Neural cell (in vitro differentiated cells): Measurements from ENCODE around the gene KHDC1L. TPM values are rescaled to one million over a fixed set of nuclear protein-coding genes. Genes with fewer than 3 reads are reported as not detected.
"Not testable (repeated sequence)": the region's sequence is repeated elsewhere in the genome, so short reads cannot be mapped to it uniquely, and the experiment has no call there.

Experiments
- H2AFZ ChIP-seq: fragments of 200-600, 300-800 bp; sonication (generic), shearing (Covaris generic); 2 replicates; pipeline ENCODE4 v1.6.0; 2014; ENCODE audit warnings: low read depth, mild to moderate bottlenecking, antibody characterized with exemption, low read length, moderate library complexity
- H3F3A ChIP-seq: fragments of 200-600 bp; shearing (Covaris generic); 2 replicates; pipeline ENCODE4 v1.6.1; 2016; ENCODE audit warnings: mild to moderate bottlenecking, moderate library complexity, mixed read lengths, antibody characterized with exemption, low read length; ENCODE audit not compliant: insufficient read depth, poor library complexity, severe bottlenecking
- H3K27ac ChIP-seq: fragments of 200-600, 300-800 bp; sonication (generic), shearing (Covaris generic); 2 replicates; pipeline ENCODE4 v1.5.1; 2014; ENCODE audit warnings: mild to moderate bottlenecking, low read length, moderate library complexity
- H3K27me3 ChIP-seq: fragments of 300-800, 200-600 bp; sonication (generic), shearing (Covaris generic); 2 replicates; pipeline ENCODE4 v1.6.0; 2014; ENCODE audit warnings: mild to moderate bottlenecking, low read depth, low read length, moderate library complexity; ENCODE audit not compliant: insufficient read depth
- H3K36me3 ChIP-seq: fragments of 300-800, 200-600 bp; sonication (generic), shearing (Covaris generic); 2 replicates; pipeline ENCODE4 v1.5.1; 2014; ENCODE audit warnings: mild to moderate bottlenecking, antibody characterized with exemption, low read length, moderate library complexity; ENCODE audit not compliant: insufficient read depth
- H3K4me2 ChIP-seq: fragments of 300-800, 200-600 bp; sonication (generic), shearing (Covaris generic); 2 replicates; pipeline ENCODE4 v1.6.0; 2014; ENCODE audit warnings: mild to moderate bottlenecking, low read length
- H3K4me3 ChIP-seq: fragments of 300-800, 200-600 bp; sonication (generic), shearing (Covaris generic); 2 replicates; pipeline ENCODE4 v1.5.1; 2014; ENCODE audit warnings: mild to moderate bottlenecking, low read length, moderate library complexity
- H3K79me2 ChIP-seq: fragments of 200-600 bp; shearing (Covaris generic); replicated peaks from 2 replicates; pipeline ENCODE4 v1.6.0; 2014; ENCODE audit warnings: mild to moderate bottlenecking, low read length, moderate library complexity; ENCODE audit not compliant: insufficient read depth
- H3K9ac ChIP-seq: fragments of 300-800, 200-600 bp; sonication (generic), shearing (Covaris generic); 2 replicates; pipeline ENCODE4 v1.6.1; 2016; ENCODE audit warnings: mild to moderate bottlenecking, low read length, mixed read lengths
- H3K9me2 ChIP-seq: fragments of 200-600 bp; shearing (Covaris generic); 2 replicates; pipeline ENCODE4 v1.6.1; 2016; ENCODE audit warnings: mild to moderate bottlenecking, low read length, mixed read lengths; ENCODE audit not compliant: insufficient read depth
- H3K9me3 ChIP-seq: fragments of 200-600, 300-800 bp; sonication (generic), shearing (Covaris generic); 2 replicates; pipeline ENCODE4 v1.6.1; 2016; ENCODE audit warnings: mild to moderate bottlenecking, mixed run types, low read length, moderate library complexity, mixed read lengths
- H4K20me1 ChIP-seq: fragments of 200-600 bp; shearing (Covaris generic); 2 replicates; pipeline ENCODE4 v1.6.1; 2016; ENCODE audit warnings: mild to moderate bottlenecking, mixed run types; ENCODE audit not compliant: insufficient read depth
- EP300 ChIP-seq: fragments of 450-650 bp; conservative IDR thresholded peaks from 2 replicates; pipeline ENCODE4 v1.6.1; 2014; ENCODE audit warnings: antibody characterized with exemption, mild to moderate bottlenecking, moderate library complexity; ENCODE audit not compliant: poor library complexity, severe bottlenecking
- EZH2 ChIP-seq: fragments of 200-600, 300-800 bp; shearing (Covaris generic), sonication (generic); IDR thresholded peaks from 2 replicates; pipeline ENCODE4 v1.6.1; 2014; ENCODE audit warnings: antibody characterized with exemption, low read length, borderline replicate concordance, mild to moderate bottlenecking; ENCODE audit not compliant: insufficient read depth, poor library complexity, severe bottlenecking
- MXI1 ChIP-seq: fragments of 450-650 bp; conservative IDR thresholded peaks from 2 replicates; pipeline ENCODE4 v1.6.1; 2014; ENCODE audit warnings: antibody characterized with exemption, mild to moderate bottlenecking; ENCODE audit not compliant: poor library complexity, severe bottlenecking
- POLR2AphosphoS5 ChIP-seq: IDR thresholded peaks from 2 replicates; pipeline ENCODE4 v1.6.1; 2012
- RAD21 ChIP-seq: fragments of 450-650 bp; conservative IDR thresholded peaks from 2 replicates; pipeline ENCODE4 v1.6.1; 2014; ENCODE audit warnings: antibody characterized with exemption, mild to moderate bottlenecking, moderate library complexity
- SMC3 ChIP-seq: fragments of 450-650 bp; conservative IDR thresholded peaks from 2 replicates; pipeline ENCODE4 v1.6.1; 2014; ENCODE audit warnings: antibody characterized with exemption, mild to moderate bottlenecking, moderate library complexity; ENCODE audit not compliant: poor library complexity
- TAF1 ChIP-seq: IDR thresholded peaks from 2 replicates; pipeline ENCODE4 v1.6.1; 2012; ENCODE audit warnings: low read depth
- polyA plus RNA-seq: library from polyadenylated mRNA; depleted of rRNA; stranded (reverse); fragments of >200 nt; gene quantifications from 2 replicates; pipeline ENCODE4 v1.2.3, GENCODE V29; 2014
- TF ChIP-seq, protein P1 (sequence below): IDR thresholded peaks from 2 replicates; pipeline ENCODE4 v1.6.1; 2012; ENCODE audit warnings: borderline replicate concordance
- TF ChIP-seq, protein P2 (sequence below): fragments of 450-650 bp; IDR thresholded peaks from 2 replicates; pipeline ENCODE4 v1.5.1; 2014; ENCODE audit warnings: antibody characterized with exemption, mild to moderate bottlenecking, moderate library complexity; ENCODE audit not compliant: poor library complexity, severe bottlenecking

KHDC1L gene
- polyA plus RNA-seq, 1 donor from 2014 or later, result not detected

DNA sequence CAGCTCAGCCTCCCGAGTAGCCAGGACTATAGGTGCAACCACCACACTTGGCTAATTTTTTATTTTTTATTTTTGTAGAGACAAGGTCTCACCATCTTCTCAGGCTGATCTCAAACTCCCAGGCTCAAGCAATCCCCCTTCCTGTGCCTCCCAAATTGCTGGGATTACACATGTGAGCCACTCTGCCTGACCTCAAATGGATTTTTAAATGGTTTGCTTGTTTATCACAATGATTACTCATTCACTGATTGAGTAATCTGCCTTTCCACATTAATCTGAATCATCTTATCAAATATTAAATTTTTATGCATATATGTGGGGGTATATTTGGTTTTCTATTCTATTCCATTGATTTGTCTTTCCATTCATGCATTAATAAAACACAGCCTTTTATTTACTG, 9.4 kb upstream of the KHDC1L start:
- Histone ChIP-seq H3K79me2 (no peaks in the 10 kb centered on the region), H3K9me2 (no peaks in the 10 kb centered on the region), H3K27ac (no peak overlapping the region), H3K9ac (no peak overlapping the region), H3K9me3 (no peaks in the 10 kb centered on the region), H3K4me2 (no peak overlapping the region), H3F3A (no peaks in the 10 kb centered on the region), H3K36me3 (no peaks in the 10 kb centered on the region), H3K4me3 (no peak overlapping the region), H4K20me1 (no peaks in the 10 kb centered on the region), H3K27me3 (no peaks in the 10 kb centered on the region), H2AFZ (no peak overlapping the region)
- no peak for TF ChIP-seq TAF1
- TF ChIP-seq, protein P1, sequence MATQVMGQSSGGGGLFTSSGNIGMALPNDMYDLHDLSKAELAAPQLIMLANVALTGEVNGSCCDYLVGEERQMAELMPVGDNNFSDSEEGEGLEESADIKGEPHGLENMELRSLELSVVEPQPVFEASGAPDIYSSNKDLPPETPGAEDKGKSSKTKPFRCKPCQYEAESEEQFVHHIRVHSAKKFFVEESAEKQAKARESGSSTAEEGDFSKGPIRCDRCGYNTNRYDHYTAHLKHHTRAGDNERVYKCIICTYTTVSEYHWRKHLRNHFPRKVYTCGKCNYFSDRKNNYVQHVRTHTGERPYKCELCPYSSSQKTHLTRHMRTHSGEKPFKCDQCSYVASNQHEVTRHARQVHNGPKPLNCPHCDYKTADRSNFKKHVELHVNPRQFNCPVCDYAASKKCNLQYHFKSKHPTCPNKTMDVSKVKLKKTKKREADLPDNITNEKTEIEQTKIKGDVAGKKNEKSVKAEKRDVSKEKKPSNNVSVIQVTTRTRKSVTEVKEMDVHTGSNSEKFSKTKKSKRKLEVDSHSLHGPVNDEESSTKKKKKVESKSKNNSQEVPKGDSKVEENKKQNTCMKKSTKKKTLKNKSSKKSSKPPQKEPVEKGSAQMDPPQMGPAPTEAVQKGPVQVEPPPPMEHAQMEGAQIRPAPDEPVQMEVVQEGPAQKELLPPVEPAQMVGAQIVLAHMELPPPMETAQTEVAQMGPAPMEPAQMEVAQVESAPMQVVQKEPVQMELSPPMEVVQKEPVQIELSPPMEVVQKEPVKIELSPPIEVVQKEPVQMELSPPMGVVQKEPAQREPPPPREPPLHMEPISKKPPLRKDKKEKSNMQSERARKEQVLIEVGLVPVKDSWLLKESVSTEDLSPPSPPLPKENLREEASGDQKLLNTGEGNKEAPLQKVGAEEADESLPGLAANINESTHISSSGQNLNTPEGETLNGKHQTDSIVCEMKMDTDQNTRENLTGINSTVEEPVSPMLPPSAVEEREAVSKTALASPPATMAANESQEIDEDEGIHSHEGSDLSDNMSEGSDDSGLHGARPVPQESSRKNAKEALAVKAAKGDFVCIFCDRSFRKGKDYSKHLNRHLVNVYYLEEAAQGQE, result no peak
- no peak for TF ChIP-seq POLR2AphosphoS5
- TF ChIP-seq MXI1, result no peak
- no peak for TF ChIP-seq SMC3
- TF ChIP-seq EP300, result no peak
- TF ChIP-seq, protein P2, sequence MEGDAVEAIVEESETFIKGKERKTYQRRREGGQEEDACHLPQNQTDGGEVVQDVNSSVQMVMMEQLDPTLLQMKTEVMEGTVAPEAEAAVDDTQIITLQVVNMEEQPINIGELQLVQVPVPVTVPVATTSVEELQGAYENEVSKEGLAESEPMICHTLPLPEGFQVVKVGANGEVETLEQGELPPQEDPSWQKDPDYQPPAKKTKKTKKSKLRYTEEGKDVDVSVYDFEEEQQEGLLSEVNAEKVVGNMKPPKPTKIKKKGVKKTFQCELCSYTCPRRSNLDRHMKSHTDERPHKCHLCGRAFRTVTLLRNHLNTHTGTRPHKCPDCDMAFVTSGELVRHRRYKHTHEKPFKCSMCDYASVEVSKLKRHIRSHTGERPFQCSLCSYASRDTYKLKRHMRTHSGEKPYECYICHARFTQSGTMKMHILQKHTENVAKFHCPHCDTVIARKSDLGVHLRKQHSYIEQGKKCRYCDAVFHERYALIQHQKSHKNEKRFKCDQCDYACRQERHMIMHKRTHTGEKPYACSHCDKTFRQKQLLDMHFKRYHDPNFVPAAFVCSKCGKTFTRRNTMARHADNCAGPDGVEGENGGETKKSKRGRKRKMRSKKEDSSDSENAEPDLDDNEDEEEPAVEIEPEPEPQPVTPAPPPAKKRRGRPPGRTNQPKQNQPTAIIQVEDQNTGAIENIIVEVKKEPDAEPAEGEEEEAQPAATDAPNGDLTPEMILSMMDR, result no peak
- TF ChIP-seq RAD21, result no peak
- TF ChIP-seq EZH2, result no peak

DNA sequence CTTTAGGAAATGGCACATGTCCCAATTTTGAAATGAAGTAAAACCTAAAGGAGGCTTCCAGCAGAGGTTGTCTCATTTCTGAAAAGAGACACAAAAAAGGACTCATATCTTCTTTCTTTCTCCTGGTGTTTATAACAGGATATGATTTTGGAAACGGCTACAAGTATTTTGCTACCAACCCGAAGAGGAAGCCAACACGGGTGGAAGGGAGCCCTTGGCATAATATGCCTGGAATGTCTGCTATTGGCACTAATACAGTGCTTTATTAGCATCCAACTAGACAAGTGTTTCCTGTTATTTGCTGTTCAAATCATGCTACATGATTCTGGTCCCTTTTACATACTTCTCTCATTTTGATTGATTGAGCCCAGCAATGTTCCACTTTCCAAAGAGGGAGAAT, 8.7 kb upstream of the KHDC1L start:
- not testable (repeated sequence) for H3K4me3 ChIP-seq, H3K79me2 ChIP-seq, H3K27me3 ChIP-seq, H3F3A ChIP-seq, H3K9me2 ChIP-seq, H2AFZ ChIP-seq, H3K27ac ChIP-seq, H3K36me3 ChIP-seq, H3K9me3 ChIP-seq, H3K9ac ChIP-seq, H3K4me2 ChIP-seq, H4K20me1 ChIP-seq

DNA sequence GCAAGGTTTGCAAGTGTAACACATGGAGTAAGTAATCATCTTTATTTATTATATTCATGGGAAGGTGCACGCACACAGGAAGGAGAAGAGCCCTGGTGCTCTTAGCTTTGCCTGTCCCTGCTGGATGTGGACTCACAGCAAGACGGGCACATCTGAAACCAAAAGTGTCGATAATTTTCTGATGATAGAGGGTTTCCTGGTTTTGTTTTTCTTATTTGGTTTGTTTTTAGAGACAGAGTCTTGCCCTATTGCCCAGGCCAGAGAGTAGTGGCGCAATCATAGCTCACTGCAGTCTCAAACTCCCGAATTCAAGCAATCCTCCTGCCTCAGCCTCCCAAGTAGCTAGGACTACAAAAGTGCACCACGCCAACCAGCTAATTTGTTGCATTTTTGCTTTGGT, 7.8 kb upstream of the KHDC1L start:
- TF ChIP-seq, protein P2, result no peak
- TF ChIP-seq MXI1 (no peak), EZH2 (no peak), POLR2AphosphoS5 (no peak), SMC3 (no peak), RAD21 (no peak)

More for the DNA sequence above, 7.8 kb upstream of the KHDC1L start:
- H3K27me3 ChIP-seq, result no peaks in the 10 kb centered on the region
- H4K20me1 ChIP-seq, result no peaks in the 10 kb centered on the region
- no peak overlapping the region for H3K27ac ChIP-seq
- no peak overlapping the region for H3K4me3 ChIP-seq
- no peak overlapping the region for H2AFZ ChIP-seq
- no peaks in the 10 kb centered on the region for H3K9me3 ChIP-seq
- H3K36me3 ChIP-seq, result no peaks in the 10 kb centered on the region
- H3K79me2 ChIP-seq, result no peaks in the 10 kb centered on the region
- H3K4me2 ChIP-seq, result no peak overlapping the region
- no peaks in the 10 kb centered on the region for H3F3A ChIP-seq
- H3K9ac ChIP-seq, result no peak overlapping the region
- no peaks in the 10 kb centered on the region for H3K9me2 ChIP-seq
